Tibial nerve (tissue), 4 donors: ENCODE data around the gene CAMTA1. TPM values are rescaled to one million over a fixed set of nuclear protein-coding genes. Genes with fewer than 3 reads are reported as not detected.

Source experiments
- DNase-seq, 2 donors: peaks; one replicate each; pipeline ENCODE4 v3.0.0-alpha.2; 2019; ENCODE audit warnings: low spot score in 2 of 2
- H3K27ac ChIP-seq, 4 donors: fragments of 200-600 bp; sonication (generic) in 3 of 4; one replicate each; pipeline ENCODE4 v1.5.1; 2017 to 2019; ENCODE audit warnings: mild to moderate bottlenecking in 1 of 4
- H3K27me3 ChIP-seq, 2 donors: fragments of 200-600 bp; sonication (generic) in 1 of 2; one replicate each; pipeline versions ENCODE4 v1.5.1 to v1.6.0; 2017 to 2019
- H3K36me3 ChIP-seq, 3 donors: fragments of 200-600 bp; sonication (generic); one replicate each; pipeline ENCODE4 v1.5.1; 2018 to 2019
- H3K4me1 ChIP-seq, 4 donors: fragments of 200-600 bp; sonication (generic) in 3 of 4; one replicate each; pipeline ENCODE4 v1.5.1; 2017 to 2019
- H3K4me3 ChIP-seq, 4 donors: fragments of 200-600 bp; sonication (generic) in 3 of 4; one replicate each; pipeline ENCODE4 v1.5.1; 2017 to 2019; ENCODE audit warnings: mild to moderate bottlenecking in 1 of 4, moderate library complexity in 1 of 4
- H3K9me3 ChIP-seq, 4 donors: fragments of 200-600 bp; sonication (generic) in 3 of 4; one replicate each; pipeline ENCODE4 v1.5.1; 2017 to 2019
- CTCF ChIP-seq, 5 experiments: fragments of 200-600 bp in 3 of 5; fragments of 450-650 bp in 2 of 5; sonication (generic) in 3 of 5; IDR thresholded peaks; one replicate each; pipeline ENCODE4 v1.5.1; 2016 to 2019; ENCODE audit warnings: antibody characterized with exemption in 5 of 5, mild to moderate bottlenecking in 3 of 5, moderate library complexity in 2 of 5
- EP300 ChIP-seq, 2 donors: sonication (generic); formaldehyde crosslinking; IDR thresholded peaks; one replicate each; pipeline ENCODE4 v1.6.1; 2017; ENCODE audit warnings: antibody characterized with exemption in 2 of 2, mild to moderate bottlenecking in 1 of 2
- POLR2A ChIP-seq, 2 donors: fragments of 450-650 bp; IDR thresholded peaks; one replicate each; pipeline ENCODE4 v1.6.1; 2017; ENCODE audit warnings: antibody characterized with exemption in 2 of 2, mild to moderate bottlenecking in 2 of 2, moderate library complexity in 2 of 2
- WGBS, 2 donors: methylation state at CpG; one replicate each; pipeline ENCODE4 v1.1.5; 2018; 5-methylcytosine and 5-hydroxymethylcytosine counted together
- total RNA-seq, 4 donors: library from RNA; depleted of rRNA; stranded (reverse); fragments of >200 nt; gene quantifications; one replicate each; pipeline ENCODE4 v1.1.0, GENCODE V29; 2016

The CAMTA1 gene
- total RNA-seq, 4 donors from 2014 or later, result 41.8 to 104 (median 87.2) TPM

GRCh38 chr1:7552402-7552801 is 767.1 kb downstream of the CAMTA1 start:
- WGBS, 2 donors, result 61 to 70% methylated on average over 9 of the region's 9 CpGs
- Histone ChIP-seq H3K27ac (no peak overlapping the region), H3K27me3 (no peaks in the 10 kb centered on the region), H3K9me3 (peaks cover 0 to 8% (median 0%) of the 10 kb centered on the region in 4 donors), H3K4me3 (no peak overlapping the region), H3K4me1 (peaks cover 0 to 17% (median 3%) of the 10 kb centered on the region in 4 donors), H3K36me3 (no peaks in the 10 kb centered on the region)
- TF ChIP-seq EP300 (IDR thresholded peaks at IDR 0.05), result no peak
- no peak for TF ChIP-seq POLR2A (IDR thresholded peaks at IDR 0.05)
- TF ChIP-seq CTCF (IDR thresholded peaks at IDR 0.05), result no peak
- DNase-seq, result no peak

GRCh38 chr1:7553042-7553690 is 767.9 kb downstream of the CAMTA1 start:
- 66 to 79% methylated on average over 3 of the region's 3 CpGs for WGBS, 2 donors
- DNase-seq, result no peak
- H3K27ac ChIP-seq, result no peak overlapping the region

GRCh38 chr1:7554385-7555235 is 769.4 kb downstream of the CAMTA1 start:
- Histone ChIP-seq H3K27ac (no peak overlapping the region), H3K4me3 (no peak overlapping the region), H3K36me3 (no peaks in the 10 kb centered on the region), H3K9me3 (peaks cover 0 to 8% (median 0%) of the 10 kb centered on the region in 4 donors), H3K4me1 (peaks cover 0 to 14% (median 2%) of the 10 kb centered on the region in 4 donors), H3K27me3 (no peaks in the 10 kb centered on the region)
- 53 to 68% methylated on average over 8 of the region's 8 CpGs for WGBS, 2 donors
- no peak for DNase-seq
- TF ChIP-seq POLR2A (IDR thresholded peaks at IDR 0.05), result no peak

More at GRCh38 chr1:7553042-7553690, 767.9 kb downstream of the CAMTA1 start:
- no peaks in the 10 kb centered on the region for H3K27me3 ChIP-seq
- peaks cover 0 to 21% (median 3%) of the 10 kb centered on the region in 4 donors for H3K4me1 ChIP-seq
- H3K36me3 ChIP-seq, result no peaks in the 10 kb centered on the region
- H3K9me3 ChIP-seq, result peaks cover 0 to 8% (median 0%) of the 10 kb centered on the region in 4 donors
- H3K4me3 ChIP-seq, result no peak overlapping the region
- TF ChIP-seq EP300 (IDR thresholded peaks at IDR 0.05) (no peak), POLR2A (IDR thresholded peaks at IDR 0.05) (no peak)

- H3K36me3 ChIP-seq, result no peaks in the 10 kb centered on the region
- H3K4me1 ChIP-seq, result peaks cover 0 to 8% (median 0%) of the 10 kb centered on the region in 4 donors
- no peak for DNase-seq
- 71 to 80% methylated on average over 12 of the region's 12 CpGs for WGBS, 2 donors
- no peaks in the 10 kb centered on the region for H3K27me3 ChIP-seq
- TF ChIP-seq EP300 (IDR thresholded peaks at IDR 0.05), result no peak
- TF ChIP-seq POLR2A (IDR thresholded peaks at IDR 0.05), result no peak
- TF ChIP-seq CTCF (IDR thresholded peaks at IDR 0.05), result no peak
- H3K9me3 ChIP-seq, result peaks cover 0 to 8% (median 0%) of the 10 kb centered on the region in 4 donors
- H3K4me3 ChIP-seq, result no peak overlapping the region
- no peak overlapping the region for H3K27ac ChIP-seq
These were observed 770.3 kb downstream of the CAMTA1 start for GRCh38 chr1:7555391-7556185.

GRCh38 chr1:7557301-7557891 is 772.1 kb downstream of the CAMTA1 start:
- peaks cover 0 to 8% (median 0%) of the 10 kb centered on the region in 4 donors for H3K4me1 ChIP-seq
- no peak overlapping the region for H3K27ac ChIP-seq
- no peak for DNase-seq
- WGBS, 2 donors, result 29 to 41% methylated on average over 10 of the region's 10 CpGs
- H3K27me3 ChIP-seq, result no peaks in the 10 kb centered on the region
- H3K36me3 ChIP-seq, result no peaks in the 10 kb centered on the region
- no peak overlapping the region for H3K4me3 ChIP-seq
- peaks cover 0 to 8% (median 0%) of the 10 kb centered on the region in 4 donors for H3K9me3 ChIP-seq
- TF ChIP-seq POLR2A (IDR thresholded peaks at IDR 0.05) (no peak), CTCF (IDR thresholded peaks at IDR 0.05) (no peak), EP300 (IDR thresholded peaks at IDR 0.05) (no peak)
